T-helper 1 cell treated with Interleukin-12 subunit alpha and Interleukin-12 subunit beta and Interleukin-4 antibody, amounts not matched to agents 30 ng/mL and 1 ng/mL, for 36 hours (primary cell): ENCODE measurements around the gene PLPP6. TPM values are rescaled to one million over a fixed set of nuclear protein-coding genes. Genes with fewer than 3 reads are reported as not detected.

Experiments
- intact Hi-C: fragments of 100-400 bp; cut with micrococcal nuclease; formaldehyde crosslinking; loops from one replicate; pipeline ENCODE4 v1.15.1; 2024
- total RNA-seq: library from RNA; stranded (reverse); gene quantifications from 2 replicates; pipeline ENCODE4 v1.2.3, GENCODE V29; 2022

PLPP6 gene
- total RNA-seq, 1 donor from 2014 or later = 10.0 TPM

DNA sequence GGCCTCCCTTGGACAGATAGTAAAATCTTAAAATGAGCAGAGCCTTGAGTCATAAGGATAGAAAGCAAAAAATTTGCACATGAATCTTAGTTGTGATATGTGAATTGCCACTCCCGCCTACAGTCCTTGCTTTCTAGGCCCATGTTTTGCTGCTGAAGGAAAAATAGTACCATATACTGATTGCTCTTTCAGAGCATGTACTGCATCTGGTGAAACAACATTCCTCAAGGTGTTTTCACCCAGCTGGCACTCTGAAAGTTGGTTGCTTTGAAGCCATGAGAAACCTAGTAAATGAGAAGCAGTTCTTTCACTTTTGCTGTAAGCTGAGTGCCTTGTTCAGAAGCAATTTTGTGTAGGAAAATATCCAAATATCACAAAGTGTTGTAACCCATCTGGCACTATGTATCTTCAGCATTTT lies 27.6 kb downstream of the PLPP6 start:
- intact Hi-C loops = no loop called here

- intact Hi-C loops = no loop called here
These were observed 28.1 kb downstream of the PLPP6 start for GRCh38 chr9:4690144-4690543.

DNA sequence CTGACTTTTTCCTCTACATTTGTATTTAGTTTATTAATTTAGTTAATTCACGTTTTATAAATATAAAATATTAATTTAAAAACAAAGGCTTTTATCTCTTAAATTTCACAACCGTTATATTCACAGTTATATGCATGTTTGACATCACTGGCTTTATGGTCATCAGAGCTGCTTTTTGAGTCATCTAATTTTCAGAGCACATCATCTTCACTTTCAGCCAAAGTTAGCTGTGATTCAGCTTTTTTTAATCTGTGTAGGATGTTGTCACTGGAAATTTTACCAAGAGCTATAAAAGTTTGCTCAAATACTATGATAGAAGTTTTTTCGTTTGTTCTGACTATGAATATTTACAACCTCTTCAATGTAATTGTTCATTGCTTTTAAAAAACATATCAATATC lies 29.7 kb downstream of the PLPP6 start:
- intact Hi-C loops = no loop called here

GRCh38 chr9:4700091-4700490 lies 38.0 kb downstream of the PLPP6 start:
- intact Hi-C loops = no loop called here

GRCh38 chr9:4700932-4701331 lies 38.8 kb downstream of the PLPP6 start:
- intact Hi-C loops = no loop called here

DNA sequence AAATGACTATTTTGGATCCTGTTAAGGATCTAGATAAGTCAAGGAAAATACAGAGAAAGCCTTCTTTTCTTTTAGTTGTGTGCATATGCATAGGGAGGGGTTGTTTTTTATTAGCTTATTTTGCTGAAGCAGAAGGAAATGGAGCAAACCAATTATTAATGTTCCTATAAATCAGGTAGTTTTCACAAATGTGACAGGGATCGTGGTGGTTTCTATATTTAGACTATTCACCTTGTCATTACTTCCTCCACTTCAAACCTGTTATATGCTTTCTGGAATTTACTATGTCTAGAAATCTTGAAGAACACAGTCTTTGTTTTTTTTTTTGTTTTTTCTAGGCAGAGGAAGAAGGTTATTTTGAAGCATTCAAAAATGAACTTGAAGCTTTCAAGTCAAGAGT lies 39.4 kb downstream of the PLPP6 start:
- intact Hi-C loops = no loop called here

DNA sequence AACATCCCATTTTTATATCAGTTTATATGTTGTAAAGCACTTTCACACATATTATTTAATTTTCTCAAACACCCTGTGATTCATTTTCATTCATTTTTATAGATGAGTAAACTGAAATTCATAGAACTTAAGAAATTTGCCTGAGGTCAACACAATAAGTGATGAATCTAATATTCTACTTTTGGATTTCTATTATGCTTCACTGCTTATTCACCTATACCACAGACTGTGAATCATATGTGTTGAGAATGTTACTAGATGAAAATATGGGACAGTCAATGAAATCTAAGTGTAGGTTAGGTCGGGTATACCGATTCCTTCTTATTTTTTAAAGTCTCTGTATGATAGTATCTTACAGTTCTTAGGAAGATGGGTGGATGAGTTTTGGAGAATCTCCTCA lies 42.0 kb downstream of the PLPP6 start:
- intact Hi-C loops = no loop called here

DNA sequence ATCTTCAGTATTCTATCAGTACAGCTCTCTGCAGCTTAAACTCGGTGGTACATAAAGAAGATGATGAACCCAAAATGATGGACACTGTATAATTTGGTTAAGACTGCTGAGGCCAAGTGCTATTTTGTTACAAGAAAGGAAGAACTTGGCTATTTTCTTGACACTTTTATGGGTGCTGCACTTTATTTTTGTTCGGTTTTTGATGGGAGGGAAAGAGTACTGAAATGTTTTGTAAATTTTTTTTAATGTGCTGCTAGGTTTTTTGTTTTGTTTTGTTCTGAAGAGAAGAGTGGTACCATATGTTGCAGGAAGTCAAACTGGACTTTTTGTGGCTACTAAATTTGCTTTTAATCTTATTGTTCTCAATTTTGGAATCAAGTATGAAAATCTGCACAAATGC lies 43.9 kb downstream of the PLPP6 start:
- intact Hi-C loops = no loop called here

GRCh38 chr9:4706971-4707622 lies 45.0 kb downstream of the PLPP6 start:
- intact Hi-C loops = no loop called here

DNA sequence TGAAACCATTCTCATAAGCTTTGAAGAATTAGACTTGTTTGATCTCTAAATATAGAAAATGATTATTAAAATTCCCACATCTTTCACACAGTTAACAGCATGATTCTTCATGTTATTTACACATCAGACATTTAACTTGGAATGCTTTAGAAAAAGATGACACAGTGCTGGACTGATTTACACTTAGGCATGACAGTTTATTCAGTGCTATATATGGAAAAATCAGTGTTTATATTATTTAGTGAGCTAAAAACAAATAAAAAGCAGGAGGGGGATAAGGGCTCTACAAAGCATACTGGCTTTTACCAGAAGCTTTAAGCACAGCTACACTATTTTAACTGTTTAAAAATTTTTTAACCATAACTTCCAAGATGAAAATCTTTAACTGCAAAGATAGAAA lies 47.3 kb downstream of the PLPP6 start:
- intact Hi-C loops = no loop called here

GRCh38 chr9:4713849-4714248 lies 51.8 kb downstream of the PLPP6 start:
- intact Hi-C loops = loop anchor here (2.0 kb wide), 1 partner anchor 17 kb away; no protein-coding TSS in a partner anchor

- intact Hi-C loops = no loop called here
These were observed 52.3 kb downstream of the PLPP6 start for GRCh38 chr9:4714266-4715016.

Other genes with a start within 250 kb of the PLPP6 start
- 0.12 and 0.32 TPM in 2 replicates for gene SLC1A1, start 171.8 kb upstream of the PLPP6 start, total RNA-seq
- 0.24 and 0.32 TPM in 2 replicates for gene SPATA6L, start 4.2 kb downstream of the PLPP6 start, total RNA-seq
- 12.4 and 13.9 TPM in 2 replicates for gene CDC37L1, start 17.3 kb downstream of the PLPP6 start, total RNA-seq
- 27.7 and 29.9 TPM in 2 replicates for gene AK3, start 78.9 kb downstream of the PLPP6 start, total RNA-seq
- 35.6 and 36.8 TPM in 2 replicates for gene RCL1, start 130.7 kb downstream of the PLPP6 start, total RNA-seq